ENCODE results near the gene FOXB1.

Gene FOXB1

GRCh38 chr15:60021589-60022378 is 17.7 kb downstream of the FOXB1 start:
- no peak overlapping the region for H3K4me3 ChIP-seq (ENCODE audit: insufficient read depth, low read depth, low read length)
- H3K27me3 ChIP-seq (ENCODE audit: control insufficient read depth, insufficient read depth, low read length, poor library complexity, severe bottlenecking), result no peaks in the 10 kb centered on the region
- WGBS, 2 experiments, result 89% methylated on average over 7 of the region's 7 CpGs
- H3K4me1 ChIP-seq (ENCODE audit: control insufficient read depth, insufficient read depth, low read length), result no peaks in the 10 kb centered on the region
- H3K27ac ChIP-seq (ENCODE audit: insufficient read depth, low read depth, low read length, poor library complexity, severe bottlenecking), result no peak overlapping the region
- no peaks in the 10 kb centered on the region for H3K36me3 ChIP-seq (ENCODE audit: control insufficient read depth, insufficient read depth, low read length)
- no peaks in the 10 kb centered on the region for H3K9me3 ChIP-seq (ENCODE audit: control insufficient read depth, low read length)

GRCh38 chr15:60022379-60022741 is 18.2 kb downstream of the FOXB1 start:
- H3K27me3 ChIP-seq (ENCODE audit: control insufficient read depth, insufficient read depth, low read length, poor library complexity, severe bottlenecking), result no peaks in the 10 kb centered on the region
- 55 to 60% methylated on average over 3 of the region's 3 CpGs for WGBS, 2 experiments
- no peaks in the 10 kb centered on the region for H3K4me1 ChIP-seq (ENCODE audit: control insufficient read depth, insufficient read depth, low read length)
- H3K4me3 ChIP-seq (ENCODE audit: insufficient read depth, low read depth, low read length), result no peak overlapping the region
- no peaks in the 10 kb centered on the region for H3K36me3 ChIP-seq (ENCODE audit: control insufficient read depth, insufficient read depth, low read length)
- no peak overlapping the region for H3K27ac ChIP-seq (ENCODE audit: insufficient read depth, low read depth, low read length, poor library complexity, severe bottlenecking)
- H3K9me3 ChIP-seq (ENCODE audit: control insufficient read depth, low read length), result no peaks in the 10 kb centered on the region

- H3K9me3 ChIP-seq (ENCODE audit: control insufficient read depth, low read length), result no peaks in the 10 kb centered on the region
- no peak overlapping the region for H3K4me3 ChIP-seq (ENCODE audit: insufficient read depth, low read depth, low read length)
- no peaks in the 10 kb centered on the region for H3K4me1 ChIP-seq (ENCODE audit: control insufficient read depth, insufficient read depth, low read length)
- 84 to 94% methylated on average over 2 of the region's 2 CpGs for WGBS, 2 experiments
- H3K36me3 ChIP-seq (ENCODE audit: control insufficient read depth, insufficient read depth, low read length), result no peaks in the 10 kb centered on the region
- no peak overlapping the region for H3K27ac ChIP-seq (ENCODE audit: insufficient read depth, low read depth, low read length, poor library complexity, severe bottlenecking)
- H3K27me3 ChIP-seq (ENCODE audit: control insufficient read depth, insufficient read depth, low read length, poor library complexity, severe bottlenecking), result no peaks in the 10 kb centered on the region
Measured at GRCh38 chr15:60026555-60026954, 22.4 kb downstream of the FOXB1 start.

- WGBS, 2 experiments, result 96% methylated on average over 2 of the region's 3 CpGs; no CpG with 5 or more reads in 1 of the 2 experiments
Measured at GRCh38 chr15:60035344-60035743, 31.2 kb downstream of the FOXB1 start.

GRCh38 chr15:60039316-60039715 is 35.2 kb downstream of the FOXB1 start:
- Histone ChIP-seq H3K4me1 (ENCODE audit: control insufficient read depth, insufficient read depth, low read length) (peaks cover 14% of the 10 kb centered on the region), H3K9me3 (ENCODE audit: control insufficient read depth, low read length) (no peaks in the 10 kb centered on the region), H3K27me3 (ENCODE audit: control insufficient read depth, insufficient read depth, low read length, poor library complexity, severe bottlenecking) (no peaks in the 10 kb centered on the region), H3K4me3 (ENCODE audit: insufficient read depth, low read depth, low read length) (no peak overlapping the region), H3K27ac (ENCODE audit: insufficient read depth, low read depth, low read length, poor library complexity, severe bottlenecking) (no peak overlapping the region), H3K36me3 (ENCODE audit: control insufficient read depth, insufficient read depth, low read length) (no peaks in the 10 kb centered on the region)
- 80 to 82% methylated on average over 3 of the region's 3 CpGs for WGBS, 2 experiments

More at GRCh38 chr15:60035344-60035743, 31.2 kb downstream of the FOXB1 start:
- peaks cover 9% of the 10 kb centered on the region for H3K4me1 ChIP-seq (ENCODE audit: control insufficient read depth, insufficient read depth, low read length)
- no peaks in the 10 kb centered on the region for H3K9me3 ChIP-seq (ENCODE audit: control insufficient read depth, low read length)
- no peaks in the 10 kb centered on the region for H3K36me3 ChIP-seq (ENCODE audit: control insufficient read depth, insufficient read depth, low read length)
- no peaks in the 10 kb centered on the region for H3K27me3 ChIP-seq (ENCODE audit: control insufficient read depth, insufficient read depth, low read length, poor library complexity, severe bottlenecking)
- H3K4me3 ChIP-seq (ENCODE audit: insufficient read depth, low read depth, low read length), result no peak overlapping the region
- H3K27ac ChIP-seq (ENCODE audit: insufficient read depth, low read depth, low read length, poor library complexity, severe bottlenecking), result no peak overlapping the region

GRCh38 chr15:60043744-60044435 is 39.8 kb downstream of the FOXB1 start:
- H3K9me3 ChIP-seq (ENCODE audit: control insufficient read depth, low read length), result no peaks in the 10 kb centered on the region
- H3K27ac ChIP-seq (ENCODE audit: insufficient read depth, low read depth, low read length, poor library complexity, severe bottlenecking), result no peak overlapping the region
- 88 to 90% methylated on average over 8 of the region's 8 CpGs for WGBS, 2 experiments
- H3K27me3 ChIP-seq (ENCODE audit: control insufficient read depth, insufficient read depth, low read length, poor library complexity, severe bottlenecking), result no peaks in the 10 kb centered on the region
- no peak overlapping the region for H3K4me3 ChIP-seq (ENCODE audit: insufficient read depth, low read depth, low read length)
- H3K4me1 ChIP-seq (ENCODE audit: control insufficient read depth, insufficient read depth, low read length), result peaks cover 11% of the 10 kb centered on the region
- H3K36me3 ChIP-seq (ENCODE audit: control insufficient read depth, insufficient read depth, low read length), result no peaks in the 10 kb centered on the region

- Histone ChIP-seq H3K9me3 (ENCODE audit: control insufficient read depth, low read length) (peaks cover 2% of the 10 kb centered on the region), H3K4me3 (ENCODE audit: insufficient read depth, low read depth, low read length) (no peak overlapping the region), H3K4me1 (ENCODE audit: control insufficient read depth, insufficient read depth, low read length) (peaks cover 11% of the 10 kb centered on the region), H3K27ac (ENCODE audit: insufficient read depth, low read depth, low read length, poor library complexity, severe bottlenecking) (no peak overlapping the region), H3K27me3 (ENCODE audit: control insufficient read depth, insufficient read depth, low read length, poor library complexity, severe bottlenecking) (no peaks in the 10 kb centered on the region), H3K36me3 (ENCODE audit: control insufficient read depth, insufficient read depth, low read length) (no peaks in the 10 kb centered on the region)
- WGBS, 2 experiments, result 54 to 55% methylated on average over 5 of the region's 5 CpGs
Measured at GRCh38 chr15:60044636-60045270, 40.6 kb downstream of the FOXB1 start.

GRCh38 chr15:60047701-60048100 is 43.6 kb downstream of the FOXB1 start:
- WGBS, 2 experiments, result 100% methylated on average over 1 of the region's 1 CpG
- H3K4me3 ChIP-seq (ENCODE audit: insufficient read depth, low read depth, low read length), result no peak overlapping the region

GRCh38 chr15:60049948-60050347 is 45.8 kb downstream of the FOXB1 start:
- Histone ChIP-seq H3K4me3 (ENCODE audit: insufficient read depth, low read depth, low read length) (no peak overlapping the region), H3K36me3 (ENCODE audit: control insufficient read depth, insufficient read depth, low read length) (no peaks in the 10 kb centered on the region), H3K9me3 (ENCODE audit: control insufficient read depth, low read length) (peaks cover 4% of the 10 kb centered on the region), H3K27ac (ENCODE audit: insufficient read depth, low read depth, low read length, poor library complexity, severe bottlenecking) (no peak overlapping the region), H3K27me3 (ENCODE audit: control insufficient read depth, insufficient read depth, low read length, poor library complexity, severe bottlenecking) (no peaks in the 10 kb centered on the region), H3K4me1 (ENCODE audit: control insufficient read depth, insufficient read depth, low read length) (peaks cover under 1% of the 10 kb centered on the region)
- 80% methylated on average over 1 of the region's 1 CpG; no CpG with 5 or more reads in 1 of the 2 experiments for WGBS, 2 experiments

More at GRCh38 chr15:60047701-60048100, 43.6 kb downstream of the FOXB1 start:
- no peak overlapping the region for H3K27ac ChIP-seq (ENCODE audit: insufficient read depth, low read depth, low read length, poor library complexity, severe bottlenecking)
- peaks cover 4% of the 10 kb centered on the region for H3K9me3 ChIP-seq (ENCODE audit: control insufficient read depth, low read length)
- peaks cover 11% of the 10 kb centered on the region for H3K4me1 ChIP-seq (ENCODE audit: control insufficient read depth, insufficient read depth, low read length)
- H3K36me3 ChIP-seq (ENCODE audit: control insufficient read depth, insufficient read depth, low read length), result no peaks in the 10 kb centered on the region
- no peaks in the 10 kb centered on the region for H3K27me3 ChIP-seq (ENCODE audit: control insufficient read depth, insufficient read depth, low read length, poor library complexity, severe bottlenecking)

GRCh38 chr15:60052796-60053195 is 48.7 kb downstream of the FOXB1 start:
- H3K9me3 ChIP-seq (ENCODE audit: control insufficient read depth, low read length), result peaks cover 4% of the 10 kb centered on the region

More at GRCh38 chr15:60052796-60053195, 48.7 kb downstream of the FOXB1 start:
- Histone ChIP-seq H3K4me1 (ENCODE audit: control insufficient read depth, insufficient read depth, low read length) (no peaks in the 10 kb centered on the region), H3K36me3 (ENCODE audit: control insufficient read depth, insufficient read depth, low read length) (no peaks in the 10 kb centered on the region), H3K27ac (ENCODE audit: insufficient read depth, low read depth, low read length, poor library complexity, severe bottlenecking) (no peak overlapping the region), H3K27me3 (ENCODE audit: control insufficient read depth, insufficient read depth, low read length, poor library complexity, severe bottlenecking) (no peaks in the 10 kb centered on the region), H3K4me3 (ENCODE audit: insufficient read depth, low read depth, low read length) (no peak overlapping the region)
- WGBS, 2 experiments, result 96 to 97% methylated on average over 2 of the region's 2 CpGs
